CD14-positive monocyte (primary cell): Measurements from ENCODE around the gene TRAPPC10. TPM values are rescaled to one million over a fixed set of nuclear protein-coding genes. Genes with fewer than 3 reads are reported as not detected.

Source experiments
- DNase-seq, 3 donors: peaks; one replicate each; pipeline ENCODE4 v3.0.0-alpha.2; 2011 to 2022
- H2AFZ ChIP-seq: 2 replicates; pipeline ENCODE4 v1.6.0; 2012; ENCODE audit warnings: mild to moderate bottlenecking, low read depth, low read length, inconsistent platforms; ENCODE audit not compliant: insufficient read depth, poor library complexity, severe bottlenecking
- H3K27ac ChIP-seq, 2 donors: 1 replicate in 1 of 2; 2 replicates in 1 of 2; pipeline ENCODE4 v1.5.1; 2012 to 2013; ENCODE audit warnings: low read length in 2 of 2, control low read depth in 1 of 2, inconsistent platforms in 1 of 2, low read depth in 1 of 2, mild to moderate bottlenecking in 1 of 2
- H3K27me3 ChIP-seq, 2 donors: one replicate each; pipeline versions ENCODE4 v1.6.0 to v1.6.1; 2011 to 2013; ENCODE audit warnings: low read length in 2 of 2; ENCODE audit not compliant: control insufficient read depth in 2 of 2, insufficient read depth in 2 of 2
- H3K36me3 ChIP-seq, 2 donors: replicated peaks in 1 of 2; 1 replicate in 1 of 2; 2 replicates in 1 of 2; pipeline versions ENCODE4 v1.5.1 to v1.6.1; 2012 to 2013; ENCODE audit warnings: low read length in 2 of 2, control low read depth in 1 of 2, inconsistent platforms in 1 of 2, mild to moderate bottlenecking in 1 of 2; ENCODE audit not compliant: insufficient read depth in 2 of 2, control insufficient read depth in 1 of 2
- H3K4me1 ChIP-seq, 2 donors: 1 replicate in 1 of 2; 2 replicates in 1 of 2; pipeline versions ENCODE4 v1.5.1 to v1.6.1; 2012 to 2013; ENCODE audit warnings: low read length in 2 of 2, control low read depth in 1 of 2, inconsistent platforms in 1 of 2, mild to moderate bottlenecking in 1 of 2, moderate library complexity in 1 of 2; ENCODE audit not compliant: insufficient read depth in 2 of 2, control insufficient read depth in 1 of 2
- H3K4me2 ChIP-seq: replicated peaks from 2 replicates; pipeline ENCODE3; 2012; ENCODE audit warnings: low read length, moderate library complexity, mild to moderate bottlenecking; ENCODE audit not compliant: poor library complexity, severe bottlenecking; ENCODE audit errors: extremely low read depth
- H3K4me3 ChIP-seq, 3 experiments: fragments of 200-600 bp in 1 of 3; sonication (generic) in 1 of 3; replicated peaks in 1 of 3; 1 replicate in 2 of 3; 2 replicates in 1 of 3; pipeline ENCODE4 v1.5.1; 2011 to 2013; ENCODE audit warnings: low read length in 3 of 3, mild to moderate bottlenecking in 3 of 3, control low read depth in 2 of 3, low read depth in 2 of 3, inconsistent platforms in 1 of 3, moderate library complexity in 1 of 3
- H3K79me2 ChIP-seq: 2 replicates; pipeline ENCODE4 v1.6.0; 2012; ENCODE audit warnings: mild to moderate bottlenecking, control low read depth, inconsistent platforms, low read length, moderate library complexity; ENCODE audit not compliant: insufficient read depth
- H3K9ac ChIP-seq: 2 replicates; pipeline ENCODE4 v1.6.0; 2017; ENCODE audit warnings: low read length, mild to moderate bottlenecking; ENCODE audit not compliant: insufficient read depth, poor library complexity, severe bottlenecking
- H3K9me3 ChIP-seq, 2 donors: replicated peaks in 1 of 2; 1 replicate in 1 of 2; 2 replicates in 1 of 2; pipeline versions ENCODE4 v1.5.1 to v1.6.1; 2012 to 2013; ENCODE audit warnings: low read length in 2 of 2, control low read depth in 1 of 2; ENCODE audit not compliant: control insufficient read depth in 1 of 2, insufficient read depth in 1 of 2
- H4K20me1 ChIP-seq: 2 replicates; pipeline ENCODE4 v1.6.0; 2012; ENCODE audit warnings: mild to moderate bottlenecking, low read length, control low read depth, moderate library complexity; ENCODE audit not compliant: insufficient read depth
- H3K27ac Mint-ChIP-seq, 7 donors: one replicate each; pipeline ENCODE4 v1.8.0; 2020; ENCODE audit warnings: mild to moderate bottlenecking in 7 of 7, mixed read lengths in 7 of 7, moderate library complexity in 6 of 7, inconsistent platforms in 2 of 7
- H3K27me3 Mint-ChIP-seq, 3 donors: one replicate each; pipeline ENCODE4 v1.8.0; 2021 to 2022; ENCODE audit warnings: low read depth in 3 of 3, mild to moderate bottlenecking in 3 of 3, mixed read lengths in 3 of 3, moderate library complexity in 3 of 3, inconsistent platforms in 1 of 3
- H3K36me3 Mint-ChIP-seq, 2 donors: one replicate each; pipeline ENCODE4 v1.8.0; 2020; ENCODE audit warnings: mixed read lengths in 2 of 2, inconsistent platforms in 1 of 2, mild to moderate bottlenecking in 1 of 2
- H3K4me1 Mint-ChIP-seq: one replicate; pipeline ENCODE4 v1.8.0; 2020; ENCODE audit warnings: mild to moderate bottlenecking, mixed read lengths
- H3K4me3 Mint-ChIP-seq, 2 donors: one replicate each; pipeline ENCODE4 v1.8.0; 2020; ENCODE audit warnings: mild to moderate bottlenecking in 2 of 2, mixed read lengths in 2 of 2, moderate library complexity in 1 of 2
- H3K9me3 Mint-ChIP-seq, 7 donors: one replicate each; pipeline ENCODE4 v1.8.0; 2020 to 2022; ENCODE audit warnings: mixed read lengths in 7 of 7, mild to moderate bottlenecking in 6 of 7, moderate library complexity in 6 of 7, inconsistent platforms in 2 of 7
- CTCF ChIP-seq: fragments of 200-600 bp; IDR thresholded peaks from one replicate; pipeline ENCODE4 v1.8.0; 2022; ENCODE audit warnings: antibody characterized with exemption, mild to moderate bottlenecking
- WGBS: methylation state at CpG from one replicate; pipeline ENCODE4 v1.1.5; 2013; ENCODE audit warnings: missing lambda C conversion rate; ENCODE audit not compliant: insufficient coverage; 5-methylcytosine and 5-hydroxymethylcytosine counted together
- intact Hi-C, 2 donors: fragments of 100-400 bp; cut with micrococcal nuclease; formaldehyde crosslinking; loops; one replicate each; pipeline versions ENCODE4 v1.15.0 to v1.15.1; 2023
- polyA plus RNA-seq, 3 donors: library from polyadenylated mRNA; depleted of rRNA in 1 of 3; unstranded in 2 of 3; stranded (reverse) in 1 of 3; fragments of 300-500 nt in 2 of 3; fragments of >200 nt in 1 of 3; fragmentation: Illumina TruSeq in 2 of 3; gene quantifications; 1 replicate in 2 of 3; 2 replicates in 1 of 3; pipeline ENCODE4 v1.2.3, GENCODE V29; 2012 to 2021

Gene TRAPPC10
- polyA plus RNA-seq, 3 donors: 5.9 to 40.6 (median 8.6) TPM

DNA sequence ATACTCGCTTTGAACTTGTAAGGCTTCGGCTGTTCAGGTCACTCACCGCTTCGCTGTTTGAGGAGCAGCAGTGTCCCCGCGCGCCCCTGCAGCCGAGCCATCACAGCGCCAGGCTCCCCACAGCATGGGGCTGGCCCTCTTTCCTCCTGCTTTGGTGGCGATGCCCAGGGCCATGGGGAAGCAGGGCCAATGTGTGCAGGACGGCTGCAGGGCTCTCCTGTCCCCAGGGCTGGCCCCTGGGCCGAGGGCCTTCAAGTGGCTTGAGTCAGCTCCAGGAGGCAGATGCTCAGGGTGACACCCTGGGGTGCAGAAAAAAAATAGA lies 38.5 kb upstream of the TRAPPC10 start:
- no peak overlapping the region for H3K4me2 ChIP-seq
- H3K79me2 ChIP-seq: no peaks in the 10 kb centered on the region
- H4K20me1 ChIP-seq: peaks cover 75% of the 10 kb centered on the region
- H3K4me3 ChIP-seq: no peak overlapping the region
- intact Hi-C loops: no loop called here
- peaks cover 7% of the 10 kb centered on the region for H3K4me1 Mint-ChIP-seq
- H3K27me3 Mint-ChIP-seq: no peaks in the 10 kb centered on the region
- no peaks in the 10 kb centered on the region for H3K9me3 ChIP-seq
- H3K9me3 Mint-ChIP-seq: no peaks in the 10 kb centered on the region
- WGBS: 89% methylated on average over 10 of the region's 12 CpGs
- H3K9ac ChIP-seq: no peak overlapping the region
- H3K27me3 ChIP-seq: no peaks in the 10 kb centered on the region
- H2AFZ ChIP-seq: no peak overlapping the region
- H3K36me3 Mint-ChIP-seq: peaks cover 69 to 70% of the 10 kb centered on the region in 2 donors
- no peak for TF ChIP-seq CTCF
- H3K36me3 ChIP-seq: peaks cover 64 to 76% of the 10 kb centered on the region in 2 donors
- DNase-seq: no peak
- H3K4me1 ChIP-seq: no peaks in the 10 kb centered on the region
- H3K27ac ChIP-seq: no peak overlapping the region
- no peak overlapping the region for H3K4me3 Mint-ChIP-seq
- peak overlapping the region in 1 of 7 donors; percentile 60 for H3K27ac Mint-ChIP-seq

DNA sequence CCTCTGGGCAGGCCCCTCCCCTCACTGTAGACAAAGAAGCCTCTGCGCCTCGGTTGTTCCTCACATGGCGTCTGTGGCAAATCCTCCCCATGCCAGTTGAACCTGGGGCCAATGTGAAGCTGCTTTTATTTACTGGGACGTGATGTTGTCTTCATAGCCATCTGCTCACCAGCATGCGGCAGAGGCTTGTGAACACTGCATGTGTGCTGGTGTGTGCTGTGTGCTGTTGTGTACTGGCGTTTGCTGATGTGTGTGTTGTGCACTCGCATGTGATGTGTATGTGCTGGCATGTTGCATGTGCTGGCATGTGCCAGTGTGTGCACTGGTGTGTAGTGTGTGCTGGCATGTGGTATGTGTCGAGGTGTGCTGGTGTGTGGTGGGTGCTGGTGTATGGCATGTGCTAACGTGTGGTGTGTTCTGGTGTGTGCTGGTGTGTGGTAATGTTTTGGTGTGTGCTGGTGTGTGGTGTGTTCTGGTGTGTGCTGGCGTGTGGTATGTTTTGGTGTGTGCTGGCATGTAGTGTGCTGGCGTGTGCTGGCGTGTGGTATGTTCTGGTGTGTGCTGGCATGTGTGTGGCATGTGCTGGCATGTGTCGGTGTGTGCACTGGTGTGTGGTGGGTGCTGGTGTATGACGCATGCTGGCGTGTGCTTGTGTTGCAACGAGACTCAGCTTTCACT lies 37.2 kb upstream of the TRAPPC10 start:
- Histone ChIP-seq H2AFZ (no peak overlapping the region), H3K79me2 (no peaks in the 10 kb centered on the region), H3K36me3 (peaks cover 58 to 76% of the 10 kb centered on the region in 2 donors), H4K20me1 (peaks cover 63% of the 10 kb centered on the region), H3K9ac (no peak overlapping the region), H3K27me3 (no peaks in the 10 kb centered on the region), H3K27ac (peak overlapping the region in 1 of 2 donors; percentile 39), H3K4me2 (no peak overlapping the region), H3K4me3 (no peak overlapping the region), H3K4me1 (no peaks in the 10 kb centered on the region), H3K9me3 (no peaks in the 10 kb centered on the region)
- Mint-ChIP-seq H3K9me3 (no peaks in the 10 kb centered on the region), H3K4me1 (peaks cover 7% of the 10 kb centered on the region), H3K36me3 (peaks cover 69% of the 10 kb centered on the region in 2 donors), H3K4me3 (no peak overlapping the region), H3K27me3 (no peaks in the 10 kb centered on the region), H3K27ac (peak overlapping the region; percentile 4 to 78 (median 36))
- intact Hi-C loops: no loop called here
- no peak for DNase-seq
- WGBS: 86% methylated on average over 16 of the region's 16 CpGs
- no peak for TF ChIP-seq CTCF
